ENCODE data around the gene POPDC2.

- TF ChIP-seq CTCF (IDR thresholded peaks at IDR 0.05) (no peak), POLR2A (IDR thresholded peaks at IDR 0.05) (no peak)
Observed at GRCh38 chr3:119602676-119603075, 57.7 kb downstream of the POPDC2 start.
